HG03442 (cell line): ENCODE measurements around the gene DKK1.

Experiments used
- ATAC-seq: cut with Tn5 transposase; IDR thresholded peaks from one replicate; pipeline ENCODE4 v1.9.1; 2021; ENCODE audit warnings: mild to moderate bottlenecking, moderate library complexity; ENCODE audit not compliant: unreplicated experiment

DKK1 gene

GRCh38 chr10:52316500-52316899 lies 2.4 kb downstream of the DKK1 start:
- no peak for ATAC-seq

GRCh38 chr10:52318136-52318701 lies 4.1 kb downstream of the DKK1 start:
- ATAC-seq = no peak

DNA sequence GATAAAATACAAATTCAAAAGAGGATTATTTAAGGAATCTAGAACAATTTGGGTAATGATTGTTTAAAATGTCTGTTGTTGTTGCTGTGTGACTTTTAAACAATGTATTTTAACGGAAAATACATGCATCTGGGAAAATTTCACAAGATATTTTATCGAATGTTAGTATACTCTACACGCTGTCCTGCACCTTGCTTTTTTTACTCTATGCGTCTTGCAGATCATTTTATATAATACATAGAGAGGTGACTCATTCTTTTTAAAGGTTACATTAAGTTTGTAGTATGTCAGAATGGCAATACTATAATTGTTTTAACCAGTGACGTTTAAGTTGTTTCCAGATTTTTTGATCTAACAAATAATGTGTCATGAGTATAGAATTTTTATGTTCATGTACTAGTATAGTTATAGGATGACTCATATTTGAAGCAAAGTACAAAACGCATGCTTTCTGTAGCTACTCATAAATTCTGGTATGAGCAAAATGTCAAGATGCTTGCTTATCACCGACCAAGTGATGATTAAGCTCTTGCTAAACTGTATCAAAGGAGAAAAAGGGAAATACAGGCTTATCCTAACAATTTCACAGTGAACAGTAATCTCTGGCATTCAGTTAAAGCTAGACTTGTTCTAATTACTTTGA lies 4.9 kb downstream of the DKK1 start:
- ATAC-seq = no peak

- ATAC-seq = no peak
Measured at GRCh38 chr10:52319926-52320325, 5.8 kb downstream of the DKK1 start.

- ATAC-seq = no peak
Measured at GRCh38 chr10:52322323-52322722, 8.2 kb downstream of the DKK1 start.

DNA sequence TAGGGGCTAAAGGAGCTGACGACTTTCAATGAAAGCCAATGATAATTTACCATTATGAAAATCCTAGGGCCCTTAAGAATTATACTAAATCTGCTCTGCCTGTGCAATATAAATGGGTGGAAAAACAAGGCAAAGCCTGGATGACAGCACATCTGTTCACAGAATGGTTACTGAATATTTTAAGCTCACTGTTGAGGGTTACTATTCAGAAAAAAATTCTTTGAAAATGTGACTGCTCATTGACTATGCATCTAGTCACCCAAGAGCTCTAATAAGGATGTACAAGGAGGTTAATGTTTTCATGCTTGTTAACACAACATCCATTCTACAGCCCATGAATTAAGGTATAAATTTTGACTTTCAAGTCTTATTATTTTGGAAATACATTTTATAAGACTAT lies 8.9 kb downstream of the DKK1 start:
- ATAC-seq = no peak

- no peak for ATAC-seq
Measured at GRCh38 chr10:52326382-52326781, 12.3 kb downstream of the DKK1 start.

- no peak for ATAC-seq
Measured at GRCh38 chr10:52331638-52332364, 17.7 kb downstream of the DKK1 start.

- no peak for ATAC-seq
Measured at GRCh38 chr10:52332815-52333214, 18.7 kb downstream of the DKK1 start.

DNA sequence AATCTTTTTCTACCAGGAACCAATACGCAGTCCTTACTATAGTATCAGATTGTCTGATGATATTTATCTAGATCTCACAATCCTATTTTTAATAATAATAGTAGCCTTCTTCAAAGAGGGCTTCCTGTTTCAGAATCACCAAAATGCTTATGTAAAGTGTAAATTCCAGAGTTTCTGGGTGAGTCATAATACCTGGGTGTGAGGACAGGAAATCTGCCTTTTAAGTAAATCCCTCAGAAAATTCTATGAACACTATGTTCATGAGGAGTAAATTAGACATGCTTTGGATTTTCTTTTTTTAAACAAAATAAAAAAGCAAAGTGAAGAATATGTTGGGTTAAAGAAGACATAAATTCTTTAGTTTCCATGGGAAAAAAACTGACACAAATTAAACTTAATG lies 20.5 kb downstream of the DKK1 start:
- no peak for ATAC-seq

DNA sequence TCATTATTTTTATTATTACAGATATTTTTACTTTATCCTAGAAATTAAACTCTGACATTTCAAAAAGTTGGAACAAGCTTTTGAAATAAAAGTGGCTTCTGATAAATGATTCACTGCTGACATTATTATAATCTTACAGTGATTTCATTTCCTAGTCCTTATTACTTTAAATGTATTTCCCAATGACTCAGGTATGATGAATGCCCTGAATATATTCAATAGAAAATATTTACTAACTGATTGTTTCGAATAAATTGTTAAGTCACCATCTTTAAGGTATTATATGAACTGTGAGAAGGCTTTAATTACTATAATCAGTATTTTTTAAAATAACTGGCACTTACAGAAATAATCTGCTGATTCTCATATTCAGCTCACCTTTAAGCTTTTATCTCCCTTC lies 21.6 kb downstream of the DKK1 start:
- no peak for ATAC-seq

DNA sequence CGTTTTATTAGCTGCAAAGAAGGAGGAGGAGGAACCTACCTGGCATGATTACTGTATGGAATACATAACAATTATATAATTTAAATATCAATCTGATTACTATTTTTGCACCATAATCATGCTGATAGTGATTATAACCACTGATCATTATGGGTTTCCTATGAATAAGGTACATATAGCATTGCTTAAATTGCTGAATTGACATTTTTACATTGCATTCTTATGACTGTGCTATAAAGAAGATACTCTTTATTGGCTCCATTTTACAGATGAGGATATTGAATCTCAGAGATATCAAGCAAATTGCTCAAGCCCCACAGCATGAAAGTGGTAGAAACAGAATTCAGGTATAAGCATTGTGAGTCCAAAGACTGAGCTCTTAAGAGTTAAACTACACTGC lies 23.1 kb downstream of the DKK1 start:
- ATAC-seq = no peak

DNA sequence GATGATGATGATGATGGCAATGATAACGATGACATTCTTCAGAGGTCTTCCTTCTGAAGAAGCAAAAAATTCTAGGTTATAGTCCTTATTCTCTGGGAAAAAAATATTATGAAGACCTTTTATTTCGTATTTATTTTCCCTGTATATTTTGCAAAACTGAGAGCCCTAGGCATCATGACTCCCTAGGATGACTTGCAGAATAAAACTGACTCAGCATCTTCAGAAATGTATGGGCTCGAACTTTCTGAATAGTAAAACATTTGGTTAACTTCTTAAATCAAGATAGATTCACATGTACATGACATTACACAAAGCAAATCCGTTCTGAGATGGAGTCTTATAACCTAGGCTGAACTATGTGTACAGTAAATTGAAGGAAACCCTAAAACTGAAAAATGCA lies 29.4 kb downstream of the DKK1 start:
- ATAC-seq = no peak

DNA sequence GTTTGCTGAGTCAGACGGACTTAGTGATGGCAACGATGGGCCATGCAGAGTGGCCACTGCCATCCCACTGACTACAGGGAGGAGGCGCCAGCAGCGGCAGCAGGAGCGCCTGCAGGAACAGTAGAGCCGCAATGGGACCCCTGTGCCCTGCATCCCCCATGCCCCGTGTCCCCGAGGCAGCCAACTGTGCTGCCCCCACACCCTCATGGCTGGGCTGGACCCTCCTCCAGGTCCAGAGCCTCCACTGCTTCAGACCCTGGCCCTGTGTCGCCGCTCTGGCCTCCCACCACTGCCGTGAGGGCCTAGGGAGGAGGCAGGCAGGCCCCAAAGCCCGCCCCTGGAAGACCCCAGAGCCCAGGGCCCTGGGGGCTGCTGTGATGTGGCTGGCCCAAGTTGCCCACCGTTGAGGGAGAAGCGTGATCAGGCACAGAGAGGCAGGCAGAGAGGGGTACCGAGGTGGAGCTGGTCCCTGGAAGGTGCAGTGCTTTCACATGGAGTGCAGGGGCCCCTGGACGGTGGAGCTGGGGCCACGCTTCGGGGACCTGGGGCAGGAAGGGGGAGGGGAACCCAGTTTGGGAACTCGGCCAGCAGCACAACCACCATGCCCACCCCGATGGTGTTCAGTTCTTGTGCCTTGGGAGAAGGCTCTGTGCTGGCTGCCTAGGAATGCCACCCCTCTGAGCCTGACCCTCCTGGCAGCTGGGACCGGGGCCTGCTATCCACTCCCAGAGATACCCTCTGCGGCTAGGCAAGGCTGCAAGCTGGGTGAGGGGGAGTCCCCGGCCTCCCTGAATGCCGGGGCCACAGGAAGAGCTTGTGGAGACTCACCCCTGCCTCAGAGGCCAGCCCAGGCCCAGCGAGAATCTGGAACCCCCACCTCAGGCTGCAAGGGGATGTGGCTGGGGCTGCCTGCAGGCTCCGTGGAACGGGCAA lies 32.6 kb downstream of the DKK1 start:
- no peak for ATAC-seq

- ATAC-seq = no peak
Measured at GRCh38 chr10:52347327-52347667, 33.2 kb downstream of the DKK1 start.

- ATAC-seq = no peak
Measured at GRCh38 chr10:52348037-52348564, 34.0 kb downstream of the DKK1 start.

- ATAC-seq = no peak
Measured at GRCh38 chr10:52351914-52352330, 37.8 kb downstream of the DKK1 start.

DNA sequence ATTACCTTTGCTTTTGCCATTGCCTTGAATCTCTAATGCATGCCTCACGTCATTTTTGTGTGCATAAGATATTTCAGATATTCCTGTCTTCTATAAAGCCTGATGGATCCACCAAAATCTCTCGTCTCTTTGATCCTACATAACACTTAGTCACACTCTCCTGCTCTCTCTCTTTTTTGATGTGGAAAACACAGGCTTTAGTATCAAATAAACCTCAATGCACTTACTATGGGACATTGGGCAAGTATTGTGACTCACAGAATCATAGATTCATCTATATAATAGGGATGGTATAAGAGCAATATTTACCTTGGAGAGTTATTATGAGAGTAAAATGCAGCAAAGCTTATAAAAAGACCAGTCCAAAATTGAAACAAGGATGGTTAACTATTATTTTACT lies 39.1 kb downstream of the DKK1 start:
- no peak for ATAC-seq

- ATAC-seq = no peak
Measured at GRCh38 chr10:52353960-52354394, 39.9 kb downstream of the DKK1 start.

- ATAC-seq = no peak
Measured at GRCh38 chr10:52357971-52358370, 43.9 kb downstream of the DKK1 start.

- no peak for ATAC-seq
Measured at GRCh38 chr10:52359441-52359840, 45.4 kb downstream of the DKK1 start.
